SU-DHL-6 (cell line): ENCODE data around the gene TCF4.

Experiments used
- H2AFZ ChIP-seq: fragments of 200-600 bp; sonication (generic); 2 replicates; pipeline ENCODE4 v1.6.1; 2014; ENCODE audit warnings: low read depth, mild to moderate bottlenecking, moderate library complexity, mixed read lengths, antibody characterized with exemption, low read length; ENCODE audit not compliant: severe bottlenecking
- H3F3A ChIP-seq: fragments of 200-600 bp; shearing (Covaris generic); 2 replicates; pipeline ENCODE4 v1.6.0; 2016; ENCODE audit warnings: antibody characterized with exemption, mild to moderate bottlenecking; ENCODE audit not compliant: insufficient read depth
- H3K27ac ChIP-seq: fragments of 200-600 bp; sonication (generic); 2 replicates; pipeline ENCODE4 v1.5.1; 2016; ENCODE audit warnings: low read depth, mild to moderate bottlenecking, low read length, moderate library complexity, mixed read lengths
- H3K27me3 ChIP-seq: fragments of 200-600 bp; sonication (generic), shearing (Covaris generic); 2 replicates; pipeline ENCODE4 v1.6.0; 2014; ENCODE audit warnings: mild to moderate bottlenecking, low read length
- H3K36me3 ChIP-seq: fragments of 200-600 bp; sonication (generic); 2 replicates; pipeline ENCODE4 v1.6.1; 2014; ENCODE audit warnings: mild to moderate bottlenecking, low read length, mixed read lengths
- H3K4me2 ChIP-seq: fragments of 300-600, 200-600 bp; shearing (Covaris generic), sonication (generic); 2 replicates; pipeline ENCODE4 v1.6.0; 2014; ENCODE audit warnings: low read length, low read depth, mild to moderate bottlenecking; ENCODE audit not compliant: poor library complexity, severe bottlenecking
- H3K4me3 ChIP-seq: fragments of 200-600 bp; sonication (generic); 2 replicates; pipeline ENCODE4 v1.5.1; 2014; ENCODE audit warnings: antibody characterized with exemption, low read length, mild to moderate bottlenecking, mixed read lengths; ENCODE audit not compliant: insufficient read depth, poor library complexity, severe bottlenecking
- H3K79me2 ChIP-seq: fragments of 200-600 bp; sonication (generic); 2 replicates; pipeline ENCODE4 v1.6.1; 2014; ENCODE audit warnings: mild to moderate bottlenecking, low read length, moderate library complexity; ENCODE audit not compliant: insufficient read depth
- H3K9ac ChIP-seq: fragments of 200-600 bp; sonication (generic); 2 replicates; pipeline ENCODE4 v1.7.0; 2014; ENCODE audit warnings: mild to moderate bottlenecking, low read length
- H3K9me2 ChIP-seq: fragments of 200-600 bp; sonication (generic); replicated peaks from 2 replicates; pipeline ENCODE4 v1.6.1; 2014; ENCODE audit warnings: low read length; ENCODE audit not compliant: insufficient read depth
- H3K9me3 ChIP-seq: fragments of 200-600 bp; sonication (generic); 2 replicates; pipeline ENCODE4 v1.6.1; 2014; ENCODE audit warnings: low read length, mixed read lengths; ENCODE audit not compliant: insufficient read depth
- H4K20me1 ChIP-seq: fragments of 200-600 bp; sonication (generic); 2 replicates; pipeline ENCODE4 v1.6.1; 2014; ENCODE audit warnings: low read depth, mild to moderate bottlenecking, antibody characterized with exemption, low read length, moderate library complexity, mixed read lengths
- CTCF ChIP-seq: fragments of 200-600 bp; sonication (generic); IDR thresholded peaks from one replicate; pipeline ENCODE4 v1.5.1; 2017; ENCODE audit warnings: antibody characterized with exemption, mild to moderate bottlenecking, low read length, moderate library complexity; ENCODE audit not compliant: insufficient read depth, poor library complexity, severe bottlenecking
- EZH2phosphoT487 ChIP-seq: fragments of 200-600 bp; sonication (generic), shearing (Covaris generic); conservative IDR thresholded peaks from 2 replicates; pipeline ENCODE4 v1.6.1; 2018; ENCODE audit warnings: mild to moderate bottlenecking, antibody characterized with exemption, low read length, moderate library complexity, mixed read lengths

TCF4 gene

GRCh38 chr18:55448420-55448819 is 139.6 kb downstream of the TCF4 start:
- H3K36me3 ChIP-seq = no peaks in the 10 kb centered on the region
- H3K4me2 ChIP-seq = no peak overlapping the region
- no peaks in the 10 kb centered on the region for H4K20me1 ChIP-seq
- H3K9ac ChIP-seq = no peak overlapping the region
- no peaks in the 10 kb centered on the region for H3K79me2 ChIP-seq
- peaks cover 5% of the 10 kb centered on the region; the same call in 1 of the 2 replicates for H3K9me3 ChIP-seq
- no peaks in the 10 kb centered on the region for H3K27me3 ChIP-seq
- no peaks in the 10 kb centered on the region for H3F3A ChIP-seq
- H3K9me2 ChIP-seq = no peaks in the 10 kb centered on the region
- no peak overlapping the region for H3K27ac ChIP-seq
- TF ChIP-seq EZH2phosphoT487 = no peak
- H3K4me3 ChIP-seq = no peak overlapping the region
- H2AFZ ChIP-seq = no peak overlapping the region

GRCh38 chr18:55447672-55448018 is 140.3 kb downstream of the TCF4 start:
- H3K9ac ChIP-seq = no peak overlapping the region
- H3F3A ChIP-seq = no peaks in the 10 kb centered on the region
- no peaks in the 10 kb centered on the region for H3K79me2 ChIP-seq
- H3K9me3 ChIP-seq = peaks cover 5% of the 10 kb centered on the region; the same call in 1 of the 2 replicates
- H3K4me2 ChIP-seq = no peak overlapping the region
- H3K9me2 ChIP-seq = no peaks in the 10 kb centered on the region
- H4K20me1 ChIP-seq = no peaks in the 10 kb centered on the region
- no peaks in the 10 kb centered on the region for H3K36me3 ChIP-seq
- H3K4me3 ChIP-seq = no peak overlapping the region
- no peaks in the 10 kb centered on the region for H3K27me3 ChIP-seq
- H3K27ac ChIP-seq = no peak overlapping the region
- TF ChIP-seq CTCF (no peak), EZH2phosphoT487 (no peak)
- H2AFZ ChIP-seq = no peak overlapping the region

GRCh38 chr18:55446996-55447671 is 140.9 kb downstream of the TCF4 start:
- Histone ChIP-seq H3K36me3 (no peaks in the 10 kb centered on the region), H3K4me2 (no peak overlapping the region)
- TF ChIP-seq CTCF (no peak), EZH2phosphoT487 (no peak)

GRCh38 chr18:55444536-55444935 is 143.5 kb downstream of the TCF4 start:
- H3K79me2 ChIP-seq = no peaks in the 10 kb centered on the region
- H3K9me2 ChIP-seq = no peaks in the 10 kb centered on the region
- H3K36me3 ChIP-seq = no peaks in the 10 kb centered on the region
- TF ChIP-seq CTCF (no peak), EZH2phosphoT487 (no peak)
- H3K9me3 ChIP-seq = peaks cover 5% of the 10 kb centered on the region; the same call in 1 of the 2 replicates
- H3K9ac ChIP-seq = no peak overlapping the region
- H3K4me2 ChIP-seq = no peak overlapping the region
- no peaks in the 10 kb centered on the region for H3F3A ChIP-seq
- H3K27ac ChIP-seq = no peak overlapping the region
- no peak overlapping the region for H3K4me3 ChIP-seq
- no peak overlapping the region for H2AFZ ChIP-seq
- H3K27me3 ChIP-seq = no peaks in the 10 kb centered on the region
- no peaks in the 10 kb centered on the region for H4K20me1 ChIP-seq

More at GRCh38 chr18:55446996-55447671, 140.9 kb downstream of the TCF4 start:
- H3K9me2 ChIP-seq = no peaks in the 10 kb centered on the region
- no peak overlapping the region for H3K4me3 ChIP-seq
- H3F3A ChIP-seq = no peaks in the 10 kb centered on the region
- no peaks in the 10 kb centered on the region for H4K20me1 ChIP-seq
- peaks cover 5% of the 10 kb centered on the region; the same call in 1 of the 2 replicates for H3K9me3 ChIP-seq
- no peaks in the 10 kb centered on the region for H3K27me3 ChIP-seq
- H3K79me2 ChIP-seq = no peaks in the 10 kb centered on the region
- H2AFZ ChIP-seq = no peak overlapping the region
- H3K27ac ChIP-seq = no peak overlapping the region
- H3K9ac ChIP-seq = no peak overlapping the region
